Stimulated activated CD4-positive, alpha-beta T cell treated with anti-CD3 and anti-CD28 coated beads, Interleukin-1b, Interleukin-23, amount 100 ng/mL, for 48 hours (primary cell): ENCODE results near the gene ABCG1.

Experiments
- DNase-seq: peaks from one replicate; pipeline ENCODE4 v3.0.0-alpha.2; 2020

ABCG1 gene

DNA sequence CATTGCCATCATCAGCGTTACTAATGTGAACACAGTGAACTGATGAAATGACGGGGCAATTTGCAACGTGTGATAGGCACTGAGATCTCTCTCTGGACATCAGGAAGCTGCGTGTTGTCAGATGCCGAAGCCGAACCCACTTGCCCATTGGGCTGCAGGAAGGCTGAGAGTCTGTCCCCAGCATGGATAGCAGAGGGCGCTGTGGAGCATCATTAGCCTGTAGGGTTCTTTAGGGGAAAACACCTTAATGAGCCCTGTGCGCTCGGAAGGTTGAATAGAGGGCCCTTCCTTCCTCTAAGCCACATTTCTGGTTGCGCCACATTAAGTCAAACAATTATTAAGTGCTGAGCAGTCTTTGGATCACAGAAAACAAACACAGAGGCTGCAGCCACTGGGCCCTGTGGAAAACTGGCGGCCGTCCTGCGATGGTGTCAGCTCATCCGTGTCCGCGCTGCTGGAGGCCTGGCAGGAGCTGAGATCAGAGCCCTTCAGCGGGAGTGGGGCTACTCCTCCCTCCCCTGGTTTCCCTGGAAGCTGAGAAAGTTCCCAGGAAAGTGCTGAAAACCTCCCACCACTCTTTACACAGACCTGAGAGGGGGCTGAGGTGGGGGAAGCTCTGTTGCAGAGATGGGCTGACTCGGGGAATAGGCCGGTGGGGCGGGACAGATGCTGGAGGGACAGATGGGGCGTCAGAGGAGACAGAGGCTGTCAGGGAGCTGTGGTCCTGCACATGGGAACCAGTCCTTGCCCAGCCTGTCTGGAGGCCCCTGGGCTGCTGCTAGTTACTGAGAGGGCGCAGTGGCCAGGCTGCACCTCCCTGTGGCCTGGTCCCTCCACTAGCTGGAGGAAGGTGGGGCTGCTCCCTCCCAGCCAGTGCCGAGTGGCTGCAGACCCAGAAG is 119.1 kb downstream of the ABCG1 start:
- DNase-seq: peak; percentile 84

DNA sequence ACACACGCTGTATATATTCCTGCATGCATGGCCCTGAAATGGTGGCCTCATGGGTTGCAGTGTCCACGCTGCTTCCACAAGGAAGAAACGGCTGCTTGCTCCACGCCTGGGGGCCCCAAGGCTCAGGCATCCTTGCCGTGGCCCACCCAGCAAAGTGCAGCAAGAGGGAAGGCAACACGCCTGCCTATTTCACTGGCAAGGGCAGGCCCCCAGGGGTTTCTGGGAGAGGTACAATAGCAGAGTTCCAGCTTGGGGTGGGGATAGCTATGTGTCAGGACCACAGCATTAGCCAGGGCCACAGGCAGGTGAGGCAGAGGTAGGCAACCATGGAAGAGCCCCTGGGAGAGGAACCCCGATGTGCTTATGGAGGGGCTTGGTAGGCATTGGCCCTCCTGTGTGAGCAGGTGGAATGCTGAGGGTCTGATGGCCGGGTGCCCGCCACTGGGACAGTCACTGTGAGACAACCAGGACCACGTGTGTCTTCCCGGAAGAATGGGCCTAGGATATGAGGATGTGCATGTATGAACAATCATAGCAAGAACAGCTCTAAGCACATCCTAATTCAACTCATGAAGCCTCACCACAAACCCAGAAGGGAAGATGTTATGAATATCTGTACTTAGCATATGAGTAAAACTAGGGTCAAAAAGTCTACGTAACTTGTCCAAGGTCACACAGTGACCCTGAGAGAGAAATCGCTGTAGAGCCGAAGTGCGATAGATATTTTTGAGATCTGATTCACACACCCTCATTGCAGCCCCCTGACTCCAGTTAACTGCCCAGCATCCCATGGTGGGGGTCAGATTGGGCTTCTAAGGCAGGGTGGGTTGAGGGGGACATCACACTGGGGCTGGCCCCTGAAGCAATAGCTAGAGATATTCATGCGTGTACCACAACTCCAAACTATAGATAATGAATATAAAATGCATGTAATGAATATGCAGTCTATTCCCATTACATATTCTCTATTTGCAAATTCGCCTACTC is 120.1 kb downstream of the ABCG1 start:
- DNase-seq: no peak

DNA sequence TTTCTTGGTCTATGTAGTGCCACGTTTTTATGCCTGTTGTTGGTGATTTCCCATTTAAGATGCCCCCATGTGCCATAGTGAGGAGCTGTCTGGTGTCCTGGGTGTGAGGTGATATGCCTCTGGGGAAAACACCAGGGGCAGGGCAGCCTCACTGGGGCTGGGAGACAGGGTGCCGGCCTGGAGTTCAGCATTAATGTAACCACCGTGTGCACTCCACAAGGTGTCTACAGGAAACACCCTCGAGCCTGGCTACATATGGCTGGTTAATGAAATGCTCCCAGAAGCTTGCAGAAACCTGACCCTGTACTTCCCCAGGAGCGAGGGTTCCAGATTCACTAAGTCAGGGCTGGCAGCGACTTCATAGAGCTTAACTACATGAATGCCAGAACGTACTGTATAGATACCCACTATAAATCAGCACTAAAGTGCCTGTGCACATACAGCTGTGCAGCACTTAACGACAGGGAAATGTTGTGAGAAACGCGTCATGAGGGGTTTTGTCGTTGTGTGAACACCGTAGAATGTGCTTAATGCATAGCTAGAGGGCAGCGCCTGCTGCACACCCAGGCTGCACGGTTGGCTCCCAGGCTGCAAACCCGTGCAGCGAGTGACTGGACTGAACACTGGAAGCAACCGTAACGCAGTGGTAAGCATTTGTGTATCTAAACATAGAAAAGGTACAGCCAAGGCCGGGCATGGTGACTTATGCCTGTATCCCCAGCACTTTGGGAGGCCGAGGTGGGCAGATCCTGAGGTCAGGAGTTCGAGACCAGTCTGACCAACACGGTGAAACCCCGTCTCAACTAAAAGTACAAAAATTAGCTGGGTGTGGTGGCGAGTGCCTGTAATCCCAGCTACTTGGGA is 121.5 kb downstream of the ABCG1 start:
- DNase-seq: no peak

DNA sequence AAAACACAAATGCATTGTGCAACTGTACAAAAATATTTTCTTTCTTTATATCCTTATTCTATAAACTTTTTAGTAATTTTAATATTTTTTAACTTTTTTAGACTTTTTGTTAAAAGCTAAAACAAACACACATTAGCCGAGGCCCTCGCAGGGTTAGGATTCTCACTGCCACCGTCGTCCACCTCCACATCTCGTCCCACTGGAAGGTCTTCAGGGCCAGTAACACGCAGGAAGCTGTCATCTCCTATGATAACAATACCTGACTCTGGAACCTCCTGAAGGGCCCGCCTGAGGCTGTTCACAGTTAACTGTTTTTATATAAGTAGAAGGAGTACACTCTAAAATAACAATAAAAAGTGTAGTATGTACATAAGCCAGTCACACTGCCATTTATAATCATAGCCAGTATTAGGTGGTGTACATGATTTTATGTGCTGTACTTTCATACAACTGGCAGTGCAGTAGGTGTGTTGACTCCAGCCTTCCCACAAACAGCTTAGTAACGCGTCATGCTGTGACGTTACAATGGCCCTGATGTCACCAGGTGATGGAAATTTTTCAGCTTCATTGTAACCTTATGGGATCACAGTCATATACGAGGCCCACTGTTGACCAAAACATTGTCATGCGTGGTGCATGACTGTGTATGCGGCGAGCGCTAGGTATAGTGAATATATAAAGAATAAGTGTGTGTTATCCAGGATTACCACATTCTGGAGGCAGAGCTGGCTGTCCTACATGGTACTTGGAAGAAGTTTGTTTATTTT is 123.0 kb downstream of the ABCG1 start:
- DNase-seq: peak; percentile 16

DNA sequence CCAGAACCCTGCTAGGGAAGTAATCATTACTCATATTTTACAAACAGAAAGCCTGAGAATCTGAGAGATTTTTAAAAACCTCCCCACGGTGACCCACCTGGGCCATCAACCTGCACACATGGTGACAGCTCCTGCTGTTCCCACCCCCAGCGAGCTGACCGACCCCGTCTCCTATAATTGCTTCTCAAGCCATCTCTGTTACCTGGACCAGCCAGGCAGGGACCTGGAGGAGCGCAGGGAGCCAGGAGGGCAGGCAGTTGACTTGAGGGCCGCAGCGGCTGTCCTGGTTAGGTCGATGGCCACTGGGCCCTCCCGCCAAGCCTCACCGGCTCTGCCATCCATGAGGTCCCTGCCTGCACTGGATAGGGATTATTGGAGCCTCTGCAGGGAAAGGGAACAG is 124.2 kb downstream of the ABCG1 start:
- no peak for DNase-seq

DNA sequence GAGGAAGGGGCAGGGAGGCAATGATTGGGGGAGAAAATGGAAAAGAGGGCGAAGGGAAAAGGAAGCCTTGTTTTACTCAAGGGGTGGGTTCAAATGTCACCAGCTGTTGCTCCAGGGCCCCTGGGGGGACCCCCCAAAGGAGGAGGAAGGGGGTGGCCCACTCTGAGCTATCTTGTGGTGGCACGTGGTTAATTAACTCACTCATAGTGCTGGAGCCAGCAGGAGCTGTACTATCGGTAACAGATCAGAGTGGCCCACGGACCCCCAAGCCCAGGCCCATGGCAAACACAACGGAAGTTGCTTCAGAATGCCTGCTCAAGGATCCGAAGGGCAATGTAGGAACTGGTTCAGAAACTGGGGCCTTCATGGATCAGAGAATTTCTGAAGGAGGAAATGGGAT is 124.6 kb downstream of the ABCG1 start:
- DNase-seq: no peak

DNA sequence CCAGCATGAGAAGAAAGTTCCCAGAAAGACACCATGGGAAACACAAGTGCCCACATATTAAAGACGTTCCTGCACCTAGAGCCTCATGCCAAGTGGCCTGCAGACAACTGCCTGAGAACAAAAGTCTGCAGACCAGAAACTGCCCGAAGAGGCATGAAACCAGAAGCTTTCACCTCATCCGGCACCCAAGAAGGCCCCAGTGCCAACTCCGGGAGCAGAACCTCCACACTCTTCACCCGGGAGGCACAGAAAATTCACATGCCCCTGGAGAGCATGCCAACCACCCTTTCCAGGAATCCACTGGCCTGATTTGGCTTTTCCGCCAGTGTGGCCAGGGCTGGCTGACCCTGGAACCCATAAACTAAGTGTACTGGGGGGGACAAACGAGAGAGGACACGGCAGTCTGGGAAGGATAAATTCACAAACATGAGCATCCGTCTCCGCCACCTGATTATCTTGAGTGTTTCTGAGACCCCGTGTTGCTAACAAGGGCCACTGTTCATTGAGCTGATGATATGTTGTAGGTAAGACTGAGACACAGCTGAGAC is 125.1 kb downstream of the ABCG1 start:
- DNase-seq: no peak

DNA sequence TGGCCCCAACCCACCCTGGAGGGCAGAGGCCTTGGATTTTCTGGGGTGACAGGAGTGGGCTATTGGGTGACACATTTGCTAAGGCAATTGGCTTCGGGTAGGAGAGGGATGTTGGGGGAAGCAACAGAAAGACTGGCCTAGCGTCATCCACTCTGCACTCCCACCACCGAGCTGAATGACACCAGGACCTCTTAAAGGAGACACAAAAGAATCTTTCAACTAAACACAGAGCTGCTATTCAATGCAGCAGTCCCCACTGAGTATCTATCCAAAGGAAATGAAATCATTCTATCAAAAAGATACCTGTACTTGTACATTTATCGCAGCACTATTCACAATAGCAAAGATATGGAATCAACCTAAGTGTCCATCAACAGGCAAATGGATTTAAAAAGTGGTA is 125.7 kb downstream of the ABCG1 start:
- DNase-seq: no peak

DNA sequence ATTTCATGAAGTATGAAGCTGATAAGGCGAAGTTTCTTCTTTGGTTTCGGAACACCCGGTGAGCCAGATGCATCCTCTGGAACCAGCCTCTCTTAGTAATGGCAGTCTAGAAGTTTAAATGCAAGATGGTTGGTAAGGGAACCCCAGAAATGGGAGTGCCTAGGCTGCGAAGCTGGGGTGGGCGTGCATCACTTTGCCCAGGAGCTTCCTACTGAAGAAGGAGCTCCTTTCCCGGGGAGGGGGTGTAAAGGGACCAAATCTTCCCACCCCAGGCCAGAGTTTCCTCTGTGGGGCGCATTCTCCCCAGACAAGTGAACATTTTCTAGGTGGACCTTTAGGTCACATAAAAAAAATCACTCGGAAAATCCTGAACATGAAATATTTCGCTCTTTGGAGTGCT is 127.5 kb downstream of the ABCG1 start:
- no peak for DNase-seq
